Measurements from ENCODE around the gene CYFIP2.

CYFIP2 gene

GRCh38 chr5:157306692-157307471 lies 41.0 kb downstream of the CYFIP2 start:
- no peak for DNase-seq (ENCODE audit: insufficient read length, low spot score)
- no peak for FAIRE-seq
- TF ChIP-seq CTCF (IDR thresholded peaks at IDR 0.05; ENCODE audit: insufficient read depth, missing control alignments): no peak

- no peak for TF ChIP-seq CTCF (IDR thresholded peaks at IDR 0.05; ENCODE audit: insufficient read depth, missing control alignments)
- DNase-seq (ENCODE audit: insufficient read length, low spot score) (no peak), FAIRE-seq (no peak)
Observed at GRCh38 chr5:157308836-157309465, 43.0 kb downstream of the CYFIP2 start.

- FAIRE-seq (no peak), DNase-seq (ENCODE audit: insufficient read length, low spot score) (no peak)
- no peak for TF ChIP-seq CTCF (IDR thresholded peaks at IDR 0.05; ENCODE audit: insufficient read depth, missing control alignments)
Observed at GRCh38 chr5:157309796-157310195, 43.9 kb downstream of the CYFIP2 start.

GRCh38 chr5:157311595-157311994 lies 45.7 kb downstream of the CYFIP2 start:
- no peak for TF ChIP-seq CTCF (IDR thresholded peaks at IDR 0.05; ENCODE audit: insufficient read depth, missing control alignments)
- DNase-seq (ENCODE audit: insufficient read length, low spot score): no peak
- FAIRE-seq: no peak

- FAIRE-seq: peak; percentile 68
Observed at GRCh38 chr5:157312492-157312891, 46.6 kb downstream of the CYFIP2 start.

GRCh38 chr5:157322581-157322980 lies 56.7 kb downstream of the CYFIP2 start:
- DNase-seq (ENCODE audit: insufficient read length, low spot score) (no peak), FAIRE-seq (no peak)
- TF ChIP-seq CTCF (IDR thresholded peaks at IDR 0.05; ENCODE audit: insufficient read depth, missing control alignments): no peak

More at GRCh38 chr5:157312492-157312891, 46.6 kb downstream of the CYFIP2 start:
- peak; percentile 52 for DNase-seq (ENCODE audit: insufficient read length, low spot score)
- peak; percentile 66 for TF ChIP-seq CTCF (IDR thresholded peaks at IDR 0.05; ENCODE audit: insufficient read depth, missing control alignments)

Data from D721Med (cell line).